Activated CD8-positive, alpha-beta T cell treated with anti-CD3 and anti-CD28 coated beads, Interleukin-2, amount 10 ng/mL, durations not matched to agents 7 days and 5 days (primary cell): ENCODE data around the gene OMG. TPM values are rescaled to one million over a fixed set of nuclear protein-coding genes. Genes with fewer than 3 reads are reported as not detected.
"Not testable (repeated sequence)": the region's sequence is repeated elsewhere in the genome, so short reads cannot be mapped to it uniquely, and the experiment has no call there.

Experiments
- ATAC-seq: fragments of 150-1000 bp; cut with Tn5 transposase; one replicate; pipeline ENCODE4 v1.10.0; 2021; ENCODE audit warnings: moderate library complexity
- CTCF ChIA-PET: fragments of 350-600 bp; sonication (Branson Sonifier 250); formaldehyde crosslinking; loops from one replicate; lab custom pipeline; 2021; ENCODE audit warnings: antibody characterized with exemption; lab: Charles Lee
- POLR2A ChIA-PET: fragments of 350-600 bp; sonication (Branson Sonifier 250); formaldehyde crosslinking; loops from one replicate; lab custom pipeline; 2021; ENCODE audit warnings: antibody characterized with exemption; lab: Charles Lee
- DNase-seq: peaks from one replicate; pipeline ENCODE4 v3.0.0-alpha.2; 2020
- H3K27ac Mint-ChIP-seq: one replicate; pipeline ENCODE4 v1.8.0; 2021; ENCODE audit warnings: mild to moderate bottlenecking, mixed read lengths
- H3K27me3 Mint-ChIP-seq: one replicate; pipeline ENCODE4 v1.8.0; 2021; ENCODE audit warnings: low read depth, mixed read lengths
- H3K36me3 Mint-ChIP-seq: one replicate; pipeline ENCODE4 v1.8.0; 2021; ENCODE audit warnings: low read depth, mixed read lengths
- H3K4me1 Mint-ChIP-seq: one replicate; pipeline ENCODE4 v1.8.0; 2021; ENCODE audit warnings: low read depth, mixed read lengths
- H3K4me3 Mint-ChIP-seq: one replicate; pipeline ENCODE4 v1.8.0; 2021; ENCODE audit warnings: mild to moderate bottlenecking, mixed read lengths
- H3K9me3 Mint-ChIP-seq: one replicate; pipeline ENCODE4 v1.8.0; 2022; ENCODE audit warnings: mixed read lengths; ENCODE audit not compliant: insufficient read depth
- total RNA-seq, 2 experiments: library from RNA; stranded (reverse); gene quantifications; one replicate each; pipeline ENCODE4 v1.2.3, GENCODE V29; 2021

Gene OMG
- total RNA-seq, 2 experiments from 2014 or later: 0.29 to 0.50 TPM

- no peak overlapping the region for H3K27ac Mint-ChIP-seq
- peaks cover 8% of the 10 kb centered on the region for H3K4me1 Mint-ChIP-seq
- H3K36me3 Mint-ChIP-seq: peaks cover 7% of the 10 kb centered on the region
- H3K9me3 Mint-ChIP-seq: no peaks in the 10 kb centered on the region
- ATAC-seq (no peak), DNase-seq (no peak)
- ChIA-PET POLR2A (no interaction called here), CTCF (no interaction called here)
- H3K27me3 Mint-ChIP-seq: no peaks in the 10 kb centered on the region
- H3K4me3 Mint-ChIP-seq: no peak overlapping the region
These were observed 10.5 kb downstream of the OMG start for GRCh38 chr17:31286587-31286986.

- ATAC-seq (no peak), DNase-seq (no peak)
- ChIA-PET POLR2A (no interaction called here), CTCF (no interaction called here)
- Mint-ChIP-seq H3K4me1 (peaks cover 2% of the 10 kb centered on the region), H3K27me3 (no peaks in the 10 kb centered on the region), H3K9me3 (no peaks in the 10 kb centered on the region), H3K36me3 (peaks cover 7% of the 10 kb centered on the region), H3K27ac (no peak overlapping the region), H3K4me3 (no peak overlapping the region)
These were observed 13.2 kb downstream of the OMG start for GRCh38 chr17:31283841-31284240.

GRCh38 chr17:31281061-31281460, 16.0 kb downstream of the OMG start:
- ATAC-seq (no peak), DNase-seq (no peak)
- Mint-ChIP-seq H3K4me1 (no peaks in the 10 kb centered on the region), H3K9me3 (no peaks in the 10 kb centered on the region), H3K4me3 (no peak overlapping the region), H3K27ac (no peak overlapping the region), H3K36me3 (no peaks in the 10 kb centered on the region), H3K27me3 (no peaks in the 10 kb centered on the region)
- CTCF ChIA-PET: no interaction called here
- POLR2A ChIA-PET: no interaction called here

- H3K27ac Mint-ChIP-seq: no peak overlapping the region
- DNase-seq: no peak
These were observed 17.6 kb downstream of the OMG start for GRCh38 chr17:31279401-31279800.

GRCh38 chr17:31275116-31275515, 21.9 kb downstream of the OMG start:
- Mint-ChIP-seq H3K9me3 (no peaks in the 10 kb centered on the region), H3K4me1 (no peaks in the 10 kb centered on the region), H3K27me3 (no peaks in the 10 kb centered on the region), H3K36me3 (peaks cover 7% of the 10 kb centered on the region), H3K27ac (no peak overlapping the region), H3K4me3 (no peak overlapping the region)
- DNase-seq: no peak
- ChIA-PET CTCF (no interaction called here), POLR2A (no interaction called here)
- no peak for ATAC-seq

More at GRCh38 chr17:31279401-31279800, 17.6 kb downstream of the OMG start:
- no peak overlapping the region for H3K4me3 Mint-ChIP-seq
- H3K4me1 Mint-ChIP-seq: no peaks in the 10 kb centered on the region
- no peaks in the 10 kb centered on the region for H3K9me3 Mint-ChIP-seq
- H3K27me3 Mint-ChIP-seq: no peaks in the 10 kb centered on the region
- ChIA-PET CTCF (interaction anchor here (1.2 to 2.1 kb wide), 2 partner anchors 13 to 94 kb away, joined by 4 to 5 read pairs; no protein-coding TSS in a partner anchor), POLR2A (no interaction called here)
- peaks cover 1% of the 10 kb centered on the region for H3K36me3 Mint-ChIP-seq
- ATAC-seq: no peak

GRCh38 chr17:31274252-31274651, 22.8 kb downstream of the OMG start:
- Mint-ChIP-seq H3K4me1 (no peaks in the 10 kb centered on the region), H3K36me3 (peaks cover 7% of the 10 kb centered on the region), H3K9me3 (no peaks in the 10 kb centered on the region), H3K27me3 (no peaks in the 10 kb centered on the region), H3K27ac (no peak overlapping the region), H3K4me3 (no peak overlapping the region)
- ChIA-PET POLR2A (no interaction called here), CTCF (no interaction called here)
- no peak for DNase-seq
- ATAC-seq: no peak

- DNase-seq (no peak), ATAC-seq (no peak)
- H3K4me3 Mint-ChIP-seq: no peak overlapping the region
- ChIA-PET POLR2A (no interaction called here), CTCF (no interaction called here)
- no peaks in the 10 kb centered on the region for H3K4me1 Mint-ChIP-seq
- H3K9me3 Mint-ChIP-seq: no peaks in the 10 kb centered on the region
- no peak overlapping the region for H3K27ac Mint-ChIP-seq
- peaks cover 7% of the 10 kb centered on the region for H3K36me3 Mint-ChIP-seq
- no peaks in the 10 kb centered on the region for H3K27me3 Mint-ChIP-seq
These were observed 23.5 kb downstream of the OMG start for GRCh38 chr17:31273516-31273915.

GRCh38 chr17:31272803-31273202, 24.2 kb downstream of the OMG start:
- ChIA-PET CTCF (no interaction called here), POLR2A (no interaction called here)
- DNase-seq (no peak), ATAC-seq (no peak)
- Mint-ChIP-seq H3K36me3 (peaks cover 7% of the 10 kb centered on the region), H3K4me3 (no peak overlapping the region), H3K27ac (no peak overlapping the region), H3K9me3 (no peaks in the 10 kb centered on the region), H3K27me3 (no peaks in the 10 kb centered on the region), H3K4me1 (no peaks in the 10 kb centered on the region)

GRCh38 chr17:31272236-31272635, 24.8 kb downstream of the OMG start:
- ATAC-seq: no peak
- Mint-ChIP-seq H3K27ac (no peak overlapping the region), H3K36me3 (peaks cover 7% of the 10 kb centered on the region), H3K9me3 (no peaks in the 10 kb centered on the region), H3K4me1 (no peaks in the 10 kb centered on the region), H3K4me3 (no peak overlapping the region), H3K27me3 (no peaks in the 10 kb centered on the region)
- DNase-seq: no peak
- CTCF ChIA-PET: no interaction called here
- POLR2A ChIA-PET: no interaction called here

GRCh38 chr17:31269578-31269983, 27.5 kb downstream of the OMG start:
- H3K27me3 Mint-ChIP-seq: no peaks in the 10 kb centered on the region
- ATAC-seq (no peak), DNase-seq (no peak)
- H3K36me3 Mint-ChIP-seq: peaks cover 7% of the 10 kb centered on the region
- ChIA-PET CTCF (interaction anchor here (1.0 kb wide), 2 partner anchors 10 to 103 kb away, joined by 3 read pairs; no protein-coding TSS in a partner anchor), POLR2A (no interaction called here)
- H3K4me3 Mint-ChIP-seq: no peak overlapping the region
- no peaks in the 10 kb centered on the region for H3K4me1 Mint-ChIP-seq
- no peak overlapping the region for H3K27ac Mint-ChIP-seq
- H3K9me3 Mint-ChIP-seq: no peaks in the 10 kb centered on the region

- H3K27ac Mint-ChIP-seq: no peak overlapping the region
- H3K27me3 Mint-ChIP-seq: no peaks in the 10 kb centered on the region
- no peak for DNase-seq
- H3K36me3 Mint-ChIP-seq: peaks cover 4% of the 10 kb centered on the region
- H3K9me3 Mint-ChIP-seq: no peaks in the 10 kb centered on the region
- CTCF ChIA-PET: interaction anchor here (1.0 kb wide), 2 partner anchors 9 to 104 kb away, joined by 3 read pairs; no protein-coding TSS in a partner anchor
- no peak for ATAC-seq
- no peaks in the 10 kb centered on the region for H3K4me1 Mint-ChIP-seq
- POLR2A ChIA-PET: no interaction called here
- no peak overlapping the region for H3K4me3 Mint-ChIP-seq
These were observed 27.9 kb downstream of the OMG start for GRCh38 chr17:31269036-31269577.

- POLR2A ChIA-PET: interaction anchor here (0.7 kb wide), 1 partner anchor 55 kb away, joined by 3 read pairs; the partner anchor contains the start of gene EVI2A
- no peak overlapping the region for H3K4me3 Mint-ChIP-seq
- no peaks in the 10 kb centered on the region for H3K4me1 Mint-ChIP-seq
- DNase-seq: no peak
- peaks cover 4% of the 10 kb centered on the region for H3K36me3 Mint-ChIP-seq
- H3K27ac Mint-ChIP-seq: no peak overlapping the region
- no peak for ATAC-seq
- H3K27me3 Mint-ChIP-seq: no peaks in the 10 kb centered on the region
- H3K9me3 Mint-ChIP-seq: no peaks in the 10 kb centered on the region
- CTCF ChIA-PET: interaction anchor here (0.7 to 3.0 kb wide), 7 partner anchors 9 to 106 kb away, joined by 3 to 16 read pairs (median 4); no protein-coding TSS in a partner anchor
These were observed 31.0 kb downstream of the OMG start for GRCh38 chr17:31266042-31266441.

- CTCF ChIA-PET, H3K4me1 Mint-ChIP-seq, DNase-seq, H3K27ac Mint-ChIP-seq, POLR2A ChIA-PET, H3K27me3 Mint-ChIP-seq, H3K4me3 Mint-ChIP-seq, ATAC-seq, H3K36me3 Mint-ChIP-seq, H3K9me3 Mint-ChIP-seq: not testable (repeated sequence)
These were observed 34.1 kb downstream of the OMG start for GRCh38 chr17:31262923-31263322.
